ENCODE results near the gene AIF1.

DNA sequence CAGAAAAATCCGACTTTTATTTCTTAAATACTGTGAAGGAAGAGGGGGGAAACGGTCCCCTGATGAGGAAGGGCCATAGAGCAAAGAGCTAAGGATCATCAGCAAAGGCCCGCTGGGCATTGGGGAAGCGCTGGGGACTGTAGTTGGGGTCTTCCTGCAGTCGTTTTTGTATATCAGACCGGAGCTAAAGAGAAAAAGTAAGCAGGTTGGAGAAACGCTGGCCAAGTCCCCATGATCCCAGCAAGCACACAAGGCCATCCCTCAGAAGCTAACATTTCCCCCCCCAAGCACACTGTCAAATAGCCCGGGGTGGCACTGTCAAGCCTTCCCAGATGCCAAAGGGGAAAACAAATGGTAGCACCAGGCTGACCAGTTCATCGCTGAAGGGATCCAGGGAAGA lies 24.0 kb downstream of the AIF1 start:
- TF ChIP-seq, protein P1, sequence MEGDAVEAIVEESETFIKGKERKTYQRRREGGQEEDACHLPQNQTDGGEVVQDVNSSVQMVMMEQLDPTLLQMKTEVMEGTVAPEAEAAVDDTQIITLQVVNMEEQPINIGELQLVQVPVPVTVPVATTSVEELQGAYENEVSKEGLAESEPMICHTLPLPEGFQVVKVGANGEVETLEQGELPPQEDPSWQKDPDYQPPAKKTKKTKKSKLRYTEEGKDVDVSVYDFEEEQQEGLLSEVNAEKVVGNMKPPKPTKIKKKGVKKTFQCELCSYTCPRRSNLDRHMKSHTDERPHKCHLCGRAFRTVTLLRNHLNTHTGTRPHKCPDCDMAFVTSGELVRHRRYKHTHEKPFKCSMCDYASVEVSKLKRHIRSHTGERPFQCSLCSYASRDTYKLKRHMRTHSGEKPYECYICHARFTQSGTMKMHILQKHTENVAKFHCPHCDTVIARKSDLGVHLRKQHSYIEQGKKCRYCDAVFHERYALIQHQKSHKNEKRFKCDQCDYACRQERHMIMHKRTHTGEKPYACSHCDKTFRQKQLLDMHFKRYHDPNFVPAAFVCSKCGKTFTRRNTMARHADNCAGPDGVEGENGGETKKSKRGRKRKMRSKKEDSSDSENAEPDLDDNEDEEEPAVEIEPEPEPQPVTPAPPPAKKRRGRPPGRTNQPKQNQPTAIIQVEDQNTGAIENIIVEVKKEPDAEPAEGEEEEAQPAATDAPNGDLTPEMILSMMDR (conservative IDR thresholded peaks at IDR 0.05 in 1 of 2, IDR thresholded peaks at IDR 0.05 in 1 of 2; ENCODE audit: low read depth in 1 of 2, low read length in 2 of 2): no peak
- no peak for TF ChIP-seq EZH2 (IDR thresholded peaks at IDR 0.05; ENCODE audit: low read length, missing control alignments)

Measured in fibroblast of lung (primary cell).